Measurements from ENCODE around the gene OPA1. TPM values are rescaled to one million over a fixed set of nuclear protein-coding genes. Genes with fewer than 3 reads are reported as not detected.
"Not testable (repeated sequence)": the region's sequence is repeated elsewhere in the genome, so short reads cannot be mapped to it uniquely, and the experiment has no call there.

Gene OPA1
- total RNA-seq, 1 donor from 2014 or later, result 61.1 TPM

- peak; percentile 36 for DNase-seq
Observed at GRCh38 chr3:193590088-193590856, 2.7 kb upstream of the OPA1 start.

GRCh38 chr3:193593668-193594030 is 641 bp downstream of the OPA1 start:
- DNase-seq, result peak; percentile 53

- no peak for DNase-seq
Observed at GRCh38 chr3:193594946-193595689, 2.1 kb downstream of the OPA1 start.

GRCh38 chr3:193595939-193596487 is 3.0 kb downstream of the OPA1 start:
- no peak for DNase-seq

GRCh38 chr3:193598202-193598601 is 5.2 kb downstream of the OPA1 start:
- DNase-seq, result no peak

GRCh38 chr3:193599393-193599792 is 6.4 kb downstream of the OPA1 start:
- DNase-seq, result no peak

GRCh38 chr3:193605876-193606275 is 12.9 kb downstream of the OPA1 start:
- DNase-seq, result peak; percentile 87

GRCh38 chr3:193606892-193607291 is 13.9 kb downstream of the OPA1 start:
- not testable (repeated sequence) for DNase-seq

- not testable (repeated sequence) for DNase-seq
Observed at GRCh38 chr3:193610516-193610915, 17.5 kb downstream of the OPA1 start.

- peak; percentile 35 for DNase-seq
Observed at GRCh38 chr3:193614430-193614829, 21.4 kb downstream of the OPA1 start.

GRCh38 chr3:193617628-193618027 is 24.6 kb downstream of the OPA1 start:
- no peak for DNase-seq

GRCh38 chr3:193620057-193620456 is 27.0 kb downstream of the OPA1 start:
- no peak for DNase-seq

- peak; percentile 44 for DNase-seq
Observed at GRCh38 chr3:193620650-193621049, 27.6 kb downstream of the OPA1 start.

GRCh38 chr3:193621127-193621526 is 28.1 kb downstream of the OPA1 start:
- no peak for DNase-seq

- DNase-seq, result no peak
Observed at GRCh38 chr3:193630005-193630404, 37.0 kb downstream of the OPA1 start.

- no peak for DNase-seq
Observed at GRCh38 chr3:193637831-193638230, 44.8 kb downstream of the OPA1 start.

- no peak for DNase-seq
Observed at GRCh38 chr3:193638833-193639232, 45.8 kb downstream of the OPA1 start.

- DNase-seq, result no peak
Observed at GRCh38 chr3:193640165-193640715, 47.2 kb downstream of the OPA1 start.

GRCh38 chr3:193640728-193641439 is 47.9 kb downstream of the OPA1 start:
- DNase-seq, result no peak

- no peak for DNase-seq
Observed at GRCh38 chr3:193641440-193641775, 48.4 kb downstream of the OPA1 start.

GRCh38 chr3:193645806-193646205 is 52.8 kb downstream of the OPA1 start:
- no peak for DNase-seq

GRCh38 chr3:193648542-193649076 is 55.6 kb downstream of the OPA1 start:
- DNase-seq, result no peak

- no peak for DNase-seq
Observed at GRCh38 chr3:193650585-193650984, 57.6 kb downstream of the OPA1 start.

Data from dermis blood vessel endothelial cell (primary cell).